ENCODE results near the gene SEZ6L. TPM values are rescaled to one million over a fixed set of nuclear protein-coding genes. Genes with fewer than 3 reads are reported as not detected.
A peak's percentile ranks its signal among the peaks of the same experiment; 100 is the strongest.

The SEZ6L gene
- total RNA-seq, 1 donor from 2014 or later = 1.2 TPM

- Mint-ChIP-seq H3K27ac (ENCODE audit: unreplicated experiment) (peak overlapping the region; percentile 20), H3K36me3 (ENCODE audit: low read depth, unreplicated experiment) (no peaks in the 10 kb centered on the region), H3K4me3 (ENCODE audit: unreplicated experiment) (no peak overlapping the region), H3K27me3 (ENCODE audit: unreplicated experiment) (no peaks in the 10 kb centered on the region), H3K9me3 (ENCODE audit: unreplicated experiment) (no peaks in the 10 kb centered on the region), H3K4me1 (ENCODE audit: unreplicated experiment) (peaks cover 7% of the 10 kb centered on the region)
- no peak for TF ChIP-seq CTCF (IDR thresholded peaks at IDR 0.05; ENCODE audit: unreplicated experiment)
- no peak for DNase-seq (ENCODE audit: low spot score)
Measured at GRCh38 chr22:26410386-26410785, 241.1 kb downstream of the SEZ6L start.

- Mint-ChIP-seq H3K27me3 (ENCODE audit: unreplicated experiment) (no peaks in the 10 kb centered on the region), H3K27ac (ENCODE audit: unreplicated experiment) (no peak overlapping the region), H3K36me3 (ENCODE audit: low read depth, unreplicated experiment) (no peaks in the 10 kb centered on the region), H3K4me1 (ENCODE audit: unreplicated experiment) (peaks cover 7% of the 10 kb centered on the region), H3K4me3 (ENCODE audit: unreplicated experiment) (no peak overlapping the region), H3K9me3 (ENCODE audit: unreplicated experiment) (no peaks in the 10 kb centered on the region)
- DNase-seq (ENCODE audit: low spot score) = no peak
- TF ChIP-seq CTCF (IDR thresholded peaks at IDR 0.05; ENCODE audit: unreplicated experiment) = no peak
Measured at GRCh38 chr22:26414347-26414746, 245.1 kb downstream of the SEZ6L start.

GRCh38 chr22:26416256-26416655 is 247.0 kb downstream of the SEZ6L start:
- Mint-ChIP-seq H3K4me3 (ENCODE audit: unreplicated experiment) (no peak overlapping the region), H3K36me3 (ENCODE audit: low read depth, unreplicated experiment) (no peaks in the 10 kb centered on the region), H3K4me1 (ENCODE audit: unreplicated experiment) (no peaks in the 10 kb centered on the region), H3K27ac (ENCODE audit: unreplicated experiment) (no peak overlapping the region), H3K27me3 (ENCODE audit: unreplicated experiment) (no peaks in the 10 kb centered on the region), H3K9me3 (ENCODE audit: unreplicated experiment) (no peaks in the 10 kb centered on the region)
- no peak for DNase-seq (ENCODE audit: low spot score)
- TF ChIP-seq CTCF (IDR thresholded peaks at IDR 0.05; ENCODE audit: unreplicated experiment) = no peak

- H3K36me3 Mint-ChIP-seq (ENCODE audit: low read depth, unreplicated experiment) = no peaks in the 10 kb centered on the region
- DNase-seq (ENCODE audit: low spot score) = no peak
- no peak for TF ChIP-seq CTCF (IDR thresholded peaks at IDR 0.05; ENCODE audit: unreplicated experiment)
- no peaks in the 10 kb centered on the region for H3K9me3 Mint-ChIP-seq (ENCODE audit: unreplicated experiment)
- no peak overlapping the region for H3K27ac Mint-ChIP-seq (ENCODE audit: unreplicated experiment)
- no peaks in the 10 kb centered on the region for H3K4me1 Mint-ChIP-seq (ENCODE audit: unreplicated experiment)
- no peaks in the 10 kb centered on the region for H3K27me3 Mint-ChIP-seq (ENCODE audit: unreplicated experiment)
- no peak overlapping the region for H3K4me3 Mint-ChIP-seq (ENCODE audit: unreplicated experiment)
Measured at GRCh38 chr22:26416670-26417276, 247.5 kb downstream of the SEZ6L start.

- no peaks in the 10 kb centered on the region for H3K36me3 Mint-ChIP-seq (ENCODE audit: low read depth, unreplicated experiment)
- H3K27ac Mint-ChIP-seq (ENCODE audit: unreplicated experiment) = no peak overlapping the region
- H3K4me3 Mint-ChIP-seq (ENCODE audit: unreplicated experiment) = no peak overlapping the region
- no peak for DNase-seq (ENCODE audit: low spot score)
- no peak for TF ChIP-seq CTCF (IDR thresholded peaks at IDR 0.05; ENCODE audit: unreplicated experiment)
- H3K9me3 Mint-ChIP-seq (ENCODE audit: unreplicated experiment) = no peaks in the 10 kb centered on the region
- no peaks in the 10 kb centered on the region for H3K4me1 Mint-ChIP-seq (ENCODE audit: unreplicated experiment)
- no peaks in the 10 kb centered on the region for H3K27me3 Mint-ChIP-seq (ENCODE audit: unreplicated experiment)
Measured at GRCh38 chr22:26417406-26417805, 248.1 kb downstream of the SEZ6L start.
